D721Med (cell line): ENCODE measurements around the gene LRRTM3.

ENCODE experiments used
- DNase-seq: peaks from one replicate; pipeline ENCODE4 v3.0.0; 2011; ENCODE audit warnings: low spot score; ENCODE audit not compliant: insufficient read length
- FAIRE-seq: peaks from 2 replicates; lab custom pipeline; 2011; peaks lifted over from hg19 to GRCh38; lab: Jason Lieb, UNC
- TF ChIP-seq, protein P1 (sequence below): IDR thresholded peaks from 2 replicates; pipeline ENCODE4 v1.5.1; 2012; ENCODE audit warnings: mild to moderate bottlenecking, control low read depth; ENCODE audit not compliant: insufficient read depth; ENCODE audit errors: missing control alignments

LRRTM3 gene

DNA sequence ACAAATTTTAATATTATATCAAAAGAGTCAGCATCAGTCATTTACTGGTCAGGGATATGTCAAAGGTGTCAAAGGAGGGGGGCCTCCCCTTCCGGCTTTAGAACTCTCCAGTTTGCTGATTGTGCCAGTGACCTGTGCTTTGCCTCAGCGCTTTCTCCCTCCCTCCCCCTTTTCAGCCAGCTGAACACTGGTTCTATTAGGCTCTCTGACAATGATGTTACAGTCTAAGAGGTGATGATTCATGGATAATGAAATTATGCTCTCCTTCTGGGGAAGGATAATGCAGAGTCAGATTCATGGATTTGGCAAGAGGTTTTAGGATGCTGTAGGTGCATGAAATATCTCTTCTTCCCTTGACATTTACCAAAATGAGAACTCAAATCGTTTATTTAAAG, 6.1 kb downstream of the LRRTM3 start:
- FAIRE-seq (no peak), DNase-seq (no peak)
- TF ChIP-seq, protein P1, sequence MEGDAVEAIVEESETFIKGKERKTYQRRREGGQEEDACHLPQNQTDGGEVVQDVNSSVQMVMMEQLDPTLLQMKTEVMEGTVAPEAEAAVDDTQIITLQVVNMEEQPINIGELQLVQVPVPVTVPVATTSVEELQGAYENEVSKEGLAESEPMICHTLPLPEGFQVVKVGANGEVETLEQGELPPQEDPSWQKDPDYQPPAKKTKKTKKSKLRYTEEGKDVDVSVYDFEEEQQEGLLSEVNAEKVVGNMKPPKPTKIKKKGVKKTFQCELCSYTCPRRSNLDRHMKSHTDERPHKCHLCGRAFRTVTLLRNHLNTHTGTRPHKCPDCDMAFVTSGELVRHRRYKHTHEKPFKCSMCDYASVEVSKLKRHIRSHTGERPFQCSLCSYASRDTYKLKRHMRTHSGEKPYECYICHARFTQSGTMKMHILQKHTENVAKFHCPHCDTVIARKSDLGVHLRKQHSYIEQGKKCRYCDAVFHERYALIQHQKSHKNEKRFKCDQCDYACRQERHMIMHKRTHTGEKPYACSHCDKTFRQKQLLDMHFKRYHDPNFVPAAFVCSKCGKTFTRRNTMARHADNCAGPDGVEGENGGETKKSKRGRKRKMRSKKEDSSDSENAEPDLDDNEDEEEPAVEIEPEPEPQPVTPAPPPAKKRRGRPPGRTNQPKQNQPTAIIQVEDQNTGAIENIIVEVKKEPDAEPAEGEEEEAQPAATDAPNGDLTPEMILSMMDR = no peak

DNA sequence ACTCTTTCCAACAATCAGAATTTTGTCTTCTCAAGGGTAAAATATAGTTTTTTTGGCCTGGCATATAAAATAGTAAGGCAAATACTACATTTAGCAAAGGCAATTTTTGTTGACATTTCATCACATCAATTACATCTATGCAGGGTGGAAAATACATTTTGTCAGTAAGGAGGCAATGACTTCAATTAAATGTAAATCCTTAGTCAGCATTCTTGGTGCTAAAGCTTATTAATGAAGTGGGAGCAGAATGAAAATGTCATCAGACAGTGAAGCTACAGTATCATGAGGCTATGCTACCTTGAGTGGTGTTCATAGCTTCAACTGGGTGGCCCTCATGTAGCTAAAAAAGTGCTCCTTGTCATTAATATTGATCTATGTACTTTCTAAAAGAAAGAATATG, 8.9 kb downstream of the LRRTM3 start:
- no peak for DNase-seq
- TF ChIP-seq, protein P1 = no peak
- FAIRE-seq = no peak

DNA sequence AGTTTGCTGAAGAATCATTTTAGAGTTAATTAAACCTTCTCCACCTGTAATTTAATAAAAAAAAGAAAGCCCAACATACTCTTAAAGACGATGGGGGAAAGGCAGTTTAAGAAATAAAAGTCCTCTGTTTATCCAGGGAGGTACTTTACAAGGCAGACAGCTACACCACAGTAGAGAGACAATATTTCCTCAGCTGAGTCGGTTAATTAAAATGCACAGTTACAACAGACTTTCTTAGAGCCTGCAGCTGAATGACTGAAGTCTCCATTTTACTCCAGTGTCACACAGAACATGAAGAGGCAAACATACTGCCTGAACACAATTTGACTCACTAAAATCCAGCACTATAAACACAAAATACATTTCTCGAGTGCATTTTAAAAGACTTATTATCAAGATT, 15.1 kb downstream of the LRRTM3 start:
- FAIRE-seq = no peak
- TF ChIP-seq, protein P1 = no peak
- no peak for DNase-seq

DNA sequence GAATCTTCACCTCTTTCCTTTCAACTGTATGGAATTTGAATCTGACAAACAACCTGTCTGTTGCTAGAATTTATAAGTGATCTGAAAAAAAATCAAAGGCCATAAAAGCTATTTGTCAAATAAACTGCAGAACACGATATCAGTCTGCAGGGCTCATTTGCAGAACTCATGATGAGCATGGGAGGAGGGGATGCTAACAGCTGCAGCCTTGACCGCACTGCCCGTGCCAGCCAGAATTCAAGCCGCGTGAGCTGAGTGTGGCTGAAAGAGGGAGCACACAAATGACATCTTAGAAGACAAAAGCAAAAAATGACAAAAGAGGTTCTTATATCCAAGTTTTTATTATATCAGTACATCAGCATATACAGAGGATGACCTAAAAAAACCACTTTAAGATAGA, 15.7 kb downstream of the LRRTM3 start:
- TF ChIP-seq, protein P1 = no peak
- DNase-seq = no peak
- FAIRE-seq = no peak

DNA sequence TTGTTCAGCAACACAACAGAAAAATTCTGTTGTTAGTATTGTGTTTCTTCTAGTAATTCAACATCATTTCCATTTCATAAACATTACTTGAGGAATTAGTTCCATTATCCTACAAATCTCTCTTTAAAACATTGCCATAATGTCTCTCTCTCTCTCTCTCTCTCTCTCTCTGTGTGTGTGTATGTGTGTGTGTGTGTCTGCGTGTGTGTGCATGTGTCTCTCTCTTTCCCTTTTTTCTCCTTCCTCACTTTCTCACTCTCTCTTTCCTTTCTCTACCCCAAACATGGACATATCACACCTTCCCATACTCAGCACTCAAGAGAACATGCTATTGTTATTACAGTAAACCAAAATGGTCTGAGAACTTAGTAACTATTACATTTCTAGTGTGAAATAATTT, 16.6 kb downstream of the LRRTM3 start:
- FAIRE-seq = no peak

DNA sequence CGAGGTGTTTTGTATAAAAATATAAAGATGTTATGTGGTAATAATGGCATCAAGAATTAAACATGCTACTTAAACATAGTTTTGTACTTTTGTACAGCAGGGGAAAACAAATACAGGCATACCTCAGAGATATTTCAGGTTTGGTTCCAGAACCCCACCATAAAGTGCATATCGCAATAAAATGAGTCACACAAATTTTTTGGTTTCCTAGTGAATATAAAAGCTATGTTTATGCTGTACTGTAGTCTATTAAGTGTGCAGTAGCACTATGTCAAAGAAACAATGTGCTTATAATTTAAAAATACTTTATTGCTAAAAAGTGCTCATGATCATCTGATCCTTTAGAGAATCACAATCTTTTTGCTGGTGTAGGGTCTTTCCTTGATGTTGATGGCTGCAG, 17.8 kb downstream of the LRRTM3 start:
- FAIRE-seq (no peak), DNase-seq (no peak)
- TF ChIP-seq, protein P1 = no peak

More for the DNA sequence above, 16.6 kb downstream of the LRRTM3 start:
- DNase-seq = no peak
- TF ChIP-seq, protein P1 = no peak

DNA sequence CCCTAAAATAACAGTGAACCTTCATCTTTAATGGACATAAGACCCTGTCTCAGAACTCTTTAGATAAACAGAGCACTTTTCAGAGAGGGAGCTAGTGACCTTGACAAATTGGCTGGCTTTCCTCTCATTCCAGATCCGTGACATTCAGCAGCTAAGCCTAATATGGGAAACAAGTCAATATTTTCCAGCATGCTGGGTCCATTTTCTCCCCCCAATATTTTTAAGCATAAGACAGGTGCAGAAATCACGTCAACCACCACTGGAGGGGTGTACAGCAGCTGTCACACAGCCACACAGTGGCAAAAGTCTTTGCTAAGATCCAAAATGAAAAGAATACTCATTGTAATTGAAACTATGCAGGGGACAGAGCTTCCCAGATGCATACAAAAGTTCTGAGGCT, 26.1 kb downstream of the LRRTM3 start:
- TF ChIP-seq, protein P1 = no peak
- no peak for FAIRE-seq
- no peak for DNase-seq
